Head of caudate nucleus (tissue), 42 donors: Measurements from ENCODE around the gene CTTNBP2NL.

Experiments
- DNase-seq, 42 donors: peaks; one replicate each; pipeline versions ENCODE4 v3.0.0 to v3.0.0-alpha.2; 2020 to 2021; ENCODE audit warnings: mixed read lengths in 7 of 42
- intact Hi-C: fragments of 100-400 bp; cut with DNase I; formaldehyde crosslinking; loops from one replicate; pipeline ENCODE4 v1.15.0; 2022

The CTTNBP2NL gene

GRCh38 chr1:112493351-112493750 is 97.3 kb downstream of the CTTNBP2NL start:
- DNase-seq: no peak
- intact Hi-C loops: no loop called here

GRCh38 chr1:112496290-112496689 is 100.3 kb downstream of the CTTNBP2NL start:
- intact Hi-C loops: no loop called here
- DNase-seq: no peak

GRCh38 chr1:112501810-112502641 is 106.0 kb downstream of the CTTNBP2NL start:
- peak; percentile 57 to 94 (median 85) for DNase-seq
- intact Hi-C loops: loop anchor here (5.0 to 10.0 kb wide), 2 partner anchors 113 to 205 kb away; partner anchors contain the start of genes CAPZA1, RHOC and ST7L

- DNase-seq: peak in 1 of 42 donors; percentile 13
- intact Hi-C loops: loop anchor here (5.0 to 10.0 kb wide), 2 partner anchors 112 to 204 kb away; partner anchors contain the start of genes CAPZA1, RHOC and ST7L
Measured at GRCh38 chr1:112502826-112503225, 106.8 kb downstream of the CTTNBP2NL start.

GRCh38 chr1:112504001-112504660 is 108.1 kb downstream of the CTTNBP2NL start:
- intact Hi-C loops: loop anchor here (5.0 to 10.0 kb wide), 2 partner anchors 111 to 203 kb away; partner anchors contain the start of genes CAPZA1, RHOC and ST7L
- no peak for DNase-seq

- intact Hi-C loops: loop anchor here (5.0 to 10.0 kb wide), 2 partner anchors 110 to 202 kb away; partner anchors contain the start of genes CAPZA1, RHOC and ST7L
Measured at GRCh38 chr1:112504661-112505399, 108.8 kb downstream of the CTTNBP2NL start.

GRCh38 chr1:112505400-112505785 is 109.4 kb downstream of the CTTNBP2NL start:
- DNase-seq: no peak
- intact Hi-C loops: loop anchor here (10.0 kb wide), 1 partner anchor 109 kb away; the partner anchor contains the start of genes CAPZA1 and ST7L

More at GRCh38 chr1:112504661-112505399, 108.8 kb downstream of the CTTNBP2NL start:
- DNase-seq: no peak

- intact Hi-C loops: loop anchor here (10.0 kb wide), 1 partner anchor 109 kb away; the partner anchor contains the start of genes CAPZA1 and ST7L
- DNase-seq: no peak
Measured at GRCh38 chr1:112505878-112506277, 109.9 kb downstream of the CTTNBP2NL start.

GRCh38 chr1:112506306-112506705 is 110.3 kb downstream of the CTTNBP2NL start:
- no peak for DNase-seq
- intact Hi-C loops: loop anchor here (10.0 kb wide), 1 partner anchor 108 kb away; the partner anchor contains the start of genes CAPZA1 and ST7L

- intact Hi-C loops: loop anchor here (10.0 kb wide), 1 partner anchor 108 kb away; the partner anchor contains the start of genes CAPZA1 and ST7L
- DNase-seq: no peak
Measured at GRCh38 chr1:112506731-112507130, 110.7 kb downstream of the CTTNBP2NL start.

- intact Hi-C loops: loop anchor here (10.0 kb wide), 1 partner anchor 107 kb away; the partner anchor contains the start of genes CAPZA1 and ST7L
- DNase-seq: no peak
Measured at GRCh38 chr1:112507336-112507735, 111.3 kb downstream of the CTTNBP2NL start.

- peak in 20 of 42 donors; percentile 22 to 68 (median 48) for DNase-seq
Measured at GRCh38 chr1:112507921-112508277, 111.9 kb downstream of the CTTNBP2NL start.

GRCh38 chr1:112508278-112509004 is 112.4 kb downstream of the CTTNBP2NL start, which contains the start of gene WNT2B:
TSS of gene WNT2B (plus strand) at chr1:112508965. CDS start at chr1:112509263, 298 bp downstream.
- peak; percentile 16 to 87 (median 70) for DNase-seq
- intact Hi-C loops: loop anchor here (10.0 kb wide), 1 partner anchor 106 kb away; the partner anchor contains the start of genes CAPZA1 and ST7L

More at GRCh38 chr1:112507921-112508277, 111.9 kb downstream of the CTTNBP2NL start:
- intact Hi-C loops: loop anchor here (10.0 kb wide), 1 partner anchor 107 kb away; the partner anchor contains the start of genes CAPZA1 and ST7L

GRCh38 chr1:112509005-112509659 is 113.1 kb downstream of the CTTNBP2NL start:
- intact Hi-C loops: loop anchor here (10.0 kb wide), 1 partner anchor 106 kb away; the partner anchor contains the start of genes CAPZA1 and ST7L

GRCh38 chr1:112509660-112510178 is 113.7 kb downstream of the CTTNBP2NL start:
- intact Hi-C loops: loop anchor here (10.0 kb wide), 1 partner anchor 105 kb away; the partner anchor contains the start of genes CAPZA1 and ST7L
- DNase-seq: no peak

More at GRCh38 chr1:112509005-112509659, 113.1 kb downstream of the CTTNBP2NL start:
- no peak for DNase-seq

GRCh38 chr1:112510340-112510739 is 114.3 kb downstream of the CTTNBP2NL start:
- intact Hi-C loops: no loop called here

More at GRCh38 chr1:112510340-112510739, 114.3 kb downstream of the CTTNBP2NL start:
- no peak for DNase-seq
